ENCODE measurements around the gene SRRM1.

SRRM1 gene

GRCh38 chr1:24679725-24680124, 36.6 kb downstream of the SRRM1 start:
- FAIRE-seq = no peak
- TF ChIP-seq CTCF (IDR thresholded peaks at IDR 0.05; ENCODE audit: insufficient read depth, missing control alignments) = no peak
- DNase-seq (ENCODE audit: insufficient read length, low spot score) = no peak

- FAIRE-seq = no peak
- no peak for TF ChIP-seq CTCF (IDR thresholded peaks at IDR 0.05; ENCODE audit: insufficient read depth, missing control alignments)
- DNase-seq (ENCODE audit: insufficient read length, low spot score) = no peak
Measured at GRCh38 chr1:24683713-24684162, 40.6 kb downstream of the SRRM1 start.

- DNase-seq (ENCODE audit: insufficient read length, low spot score) (no peak), FAIRE-seq (no peak)
- TF ChIP-seq CTCF (IDR thresholded peaks at IDR 0.05; ENCODE audit: insufficient read depth, missing control alignments) = no peak
Measured at GRCh38 chr1:24688033-24688432, 44.9 kb downstream of the SRRM1 start.

GRCh38 chr1:24688621-24689195, 45.6 kb downstream of the SRRM1 start:
- TF ChIP-seq CTCF (IDR thresholded peaks at IDR 0.05; ENCODE audit: insufficient read depth, missing control alignments) = peak; percentile 94
- DNase-seq (ENCODE audit: insufficient read length, low spot score) (peak; percentile 46), FAIRE-seq (no peak)

GRCh38 chr1:24691051-24691450, 47.9 kb downstream of the SRRM1 start:
- FAIRE-seq = no peak
- no peak for TF ChIP-seq CTCF (IDR thresholded peaks at IDR 0.05; ENCODE audit: insufficient read depth, missing control alignments)
- DNase-seq (ENCODE audit: insufficient read length, low spot score) = no peak

GRCh38 chr1:24692351-24692980, 49.4 kb downstream of the SRRM1 start:
- FAIRE-seq = no peak
- DNase-seq (ENCODE audit: insufficient read length, low spot score) = no peak

More at GRCh38 chr1:24692351-24692980, 49.4 kb downstream of the SRRM1 start:
- TF ChIP-seq CTCF (IDR thresholded peaks at IDR 0.05; ENCODE audit: insufficient read depth, missing control alignments) = no peak

Measured in D721Med (cell line).